ENCODE measurements around the gene IQCE.

Gene IQCE

DNA sequence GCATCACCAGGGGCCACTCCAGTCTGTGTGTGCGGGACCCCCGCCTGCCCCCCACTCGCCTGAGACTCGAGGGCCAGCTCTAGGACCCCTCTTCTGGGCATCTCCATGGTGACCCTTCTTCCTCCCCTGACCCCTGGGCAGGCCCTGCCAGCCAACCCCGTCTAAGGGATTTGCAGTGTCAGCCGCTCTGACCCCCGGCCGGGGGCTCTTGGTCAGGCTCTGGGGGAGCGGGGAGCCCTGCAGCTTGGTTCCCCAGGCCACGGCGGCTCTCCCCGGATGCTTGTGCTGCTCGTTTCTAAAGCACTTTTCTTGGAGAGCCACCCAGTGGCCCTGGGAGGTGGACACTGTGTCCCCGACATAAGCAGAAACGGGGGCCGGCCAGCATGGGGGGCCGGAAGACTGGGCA, 78.3 kb downstream of the IQCE start:
- DNase-seq: no peak

GRCh38 chr7:2637505-2638223, 78.9 kb downstream of the IQCE start:
- peak in 1 of 2 donors; percentile 60 for DNase-seq

GRCh38 chr7:2638224-2638991, 79.6 kb downstream of the IQCE start:
- no peak for DNase-seq

DNA sequence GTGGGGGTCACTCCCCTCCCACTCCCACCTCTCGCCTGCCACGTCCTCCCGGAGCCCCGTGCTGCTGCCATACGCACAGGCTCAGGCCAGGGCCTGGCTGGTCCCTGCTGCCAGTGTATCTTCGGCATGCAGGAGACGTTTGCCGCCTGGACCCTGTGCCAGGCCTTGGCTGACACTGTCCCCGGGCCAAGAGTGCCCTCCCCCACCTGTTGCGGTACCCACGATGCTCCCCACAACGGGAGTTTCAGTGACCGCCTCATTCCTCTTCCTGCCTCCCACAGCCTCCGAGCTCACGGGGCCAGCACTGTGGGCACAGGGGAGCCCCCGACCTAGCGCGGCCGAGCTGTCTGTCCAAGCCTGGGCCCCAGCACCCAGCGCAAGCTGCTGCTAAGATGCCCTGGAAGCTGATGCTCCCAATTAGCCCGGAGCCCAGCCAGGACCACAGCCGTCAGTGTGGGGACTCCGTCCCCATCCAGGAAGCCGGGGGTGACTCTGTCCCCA, 80.5 kb downstream of the IQCE start:
- DNase-seq: peak in 1 of 2 donors; percentile 26

DNA sequence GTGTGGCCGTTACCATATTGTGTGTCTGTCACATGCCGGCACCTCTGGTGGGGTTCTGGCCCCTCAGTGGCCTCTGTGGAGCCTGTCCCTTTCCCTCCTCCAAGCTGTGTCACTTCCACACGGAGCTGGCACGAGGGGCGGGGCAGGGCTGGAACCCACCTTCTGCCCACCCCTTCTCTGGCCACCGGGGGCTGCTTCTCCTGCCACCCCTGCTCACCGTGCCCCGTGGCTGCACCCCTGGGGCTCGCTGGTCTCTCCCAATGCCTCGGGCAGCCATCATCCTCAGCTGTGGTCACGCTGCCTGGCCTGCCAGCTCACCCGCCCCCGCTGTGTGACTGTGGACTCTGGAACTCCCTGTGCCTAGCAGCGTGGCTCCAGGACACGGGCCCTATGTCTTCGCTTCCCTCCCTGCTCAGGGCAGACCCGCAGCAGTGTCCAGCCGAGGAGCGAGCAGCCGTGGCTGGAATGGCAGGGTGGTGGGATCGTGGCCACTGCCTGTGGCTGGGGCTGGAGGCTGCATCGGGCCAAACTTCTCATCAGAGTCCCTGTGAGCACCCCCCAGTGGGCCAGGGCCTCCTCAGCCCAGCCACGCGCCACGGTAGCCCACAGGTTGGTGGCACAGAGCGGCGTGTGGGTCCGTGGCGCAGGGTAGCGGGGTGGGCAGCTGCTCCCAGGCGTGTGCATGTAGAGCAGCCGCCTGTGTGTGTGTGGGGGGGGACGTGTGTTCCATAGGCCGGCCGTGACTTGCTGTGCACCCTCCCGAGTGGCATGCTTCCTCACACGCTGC, 81.1 kb downstream of the IQCE start:
- no peak for DNase-seq

DNA sequence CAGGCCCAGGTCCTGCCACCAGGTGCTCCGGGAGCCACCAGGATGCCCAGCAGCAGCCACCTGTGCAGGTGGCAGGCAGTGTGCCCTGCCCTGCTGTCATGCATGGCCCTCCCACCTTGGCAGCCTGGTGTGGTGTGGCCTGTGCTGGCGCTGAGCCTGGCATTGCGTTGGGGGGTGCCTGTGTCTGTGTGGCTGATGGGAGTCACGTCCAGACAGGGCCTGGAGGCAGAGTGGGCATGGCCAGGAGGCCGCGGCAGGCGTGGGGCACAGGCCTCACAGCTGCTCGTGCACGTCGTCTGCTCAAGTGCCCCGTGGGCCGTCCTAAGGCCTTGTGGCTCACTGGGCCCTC, 81.7 kb downstream of the IQCE start:
- no peak for DNase-seq

DNA sequence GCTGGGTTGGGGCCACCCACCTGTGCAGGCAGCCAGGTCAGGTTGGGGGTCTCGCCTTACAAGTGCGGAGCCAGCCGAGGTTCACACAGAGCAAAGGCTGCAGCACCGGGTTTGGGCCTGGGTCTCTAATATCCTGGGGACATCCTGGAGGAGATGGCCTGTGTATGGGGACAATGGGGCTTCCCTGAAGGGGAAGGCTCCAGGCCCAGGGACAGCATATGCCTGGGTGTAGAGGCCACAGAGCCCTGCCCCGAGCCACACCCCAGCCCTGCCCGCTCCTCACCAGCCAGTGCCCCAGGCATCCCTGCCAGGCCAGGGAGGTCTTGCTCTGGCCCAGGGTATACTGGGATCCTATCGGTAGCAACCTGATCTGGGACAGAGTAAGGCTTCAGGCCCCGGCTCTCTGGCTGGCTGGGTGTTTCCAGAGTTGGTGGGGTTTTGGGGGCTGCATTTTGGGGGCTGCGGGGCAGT, 82.1 kb downstream of the IQCE start:
- no peak for DNase-seq

DNA sequence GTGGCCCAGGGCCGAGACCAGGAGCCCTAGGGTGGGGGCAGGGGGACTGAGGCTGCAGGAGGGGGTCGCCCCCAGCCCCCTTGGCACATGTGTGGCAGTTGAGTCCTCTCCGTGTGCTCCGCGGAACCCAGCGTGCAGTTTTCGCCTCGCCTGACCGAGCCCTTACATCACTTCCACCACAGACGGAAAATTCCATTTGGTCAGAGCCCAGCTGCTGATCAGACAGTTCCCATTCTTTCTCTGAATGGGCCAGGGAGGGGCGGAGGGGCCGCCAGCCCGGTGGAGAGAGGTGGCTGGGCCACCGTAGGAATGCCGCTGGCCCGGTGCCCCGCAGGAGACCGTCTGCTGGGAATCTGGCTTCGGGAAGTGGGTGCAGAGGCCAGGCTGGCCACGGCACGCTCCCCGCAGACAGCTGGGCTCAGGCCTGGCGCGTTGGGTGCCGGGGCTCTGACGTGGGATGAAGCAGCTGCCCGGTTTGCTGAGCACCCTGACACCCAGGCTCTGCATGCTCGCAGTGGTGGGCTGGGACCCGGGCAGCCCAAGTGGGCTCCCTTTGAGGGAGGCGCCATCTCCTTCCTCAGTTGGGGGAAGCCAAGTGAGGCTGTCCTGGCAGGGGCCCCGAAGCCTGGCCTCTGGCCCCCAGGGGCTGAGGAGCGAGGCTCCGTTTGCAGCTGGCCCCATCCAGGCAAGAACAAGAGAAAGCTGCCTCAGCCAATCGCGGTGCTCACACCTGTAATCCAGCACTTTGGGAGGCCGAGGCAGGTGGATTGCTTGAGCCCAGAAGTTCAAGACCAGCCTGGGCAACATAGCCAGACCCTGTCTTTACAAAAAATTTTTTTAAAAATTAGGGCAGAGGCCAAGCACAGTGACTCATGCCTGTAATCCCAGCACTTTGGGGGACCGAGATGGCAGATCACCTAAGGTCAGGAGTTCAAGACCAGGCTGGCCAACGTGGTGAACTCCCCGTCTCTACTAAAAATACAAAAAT, 82.9 kb downstream of the IQCE start:
- DNase-seq: peak; percentile 64 to 84

GRCh38 chr7:2643386-2644219, 84.8 kb downstream of the IQCE start:
- DNase-seq: no peak

DNA sequence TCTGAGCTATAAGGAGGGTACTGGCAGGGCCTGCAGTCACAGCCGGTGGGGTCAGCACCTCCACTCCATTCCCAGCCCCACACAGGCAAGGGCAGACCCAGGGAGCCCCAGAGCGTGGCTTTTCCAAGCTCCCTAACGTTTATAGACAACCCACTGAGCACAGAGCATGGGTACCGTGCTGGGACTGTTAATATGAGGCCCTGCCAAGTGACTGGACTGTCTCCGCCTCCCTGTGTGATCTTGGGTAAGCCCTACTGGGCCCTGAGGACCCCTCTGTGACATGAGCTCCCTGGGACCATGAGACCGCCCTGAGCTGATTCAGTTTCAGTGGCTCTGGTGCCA, 85.4 kb downstream of the IQCE start:
- no peak for DNase-seq

DNA sequence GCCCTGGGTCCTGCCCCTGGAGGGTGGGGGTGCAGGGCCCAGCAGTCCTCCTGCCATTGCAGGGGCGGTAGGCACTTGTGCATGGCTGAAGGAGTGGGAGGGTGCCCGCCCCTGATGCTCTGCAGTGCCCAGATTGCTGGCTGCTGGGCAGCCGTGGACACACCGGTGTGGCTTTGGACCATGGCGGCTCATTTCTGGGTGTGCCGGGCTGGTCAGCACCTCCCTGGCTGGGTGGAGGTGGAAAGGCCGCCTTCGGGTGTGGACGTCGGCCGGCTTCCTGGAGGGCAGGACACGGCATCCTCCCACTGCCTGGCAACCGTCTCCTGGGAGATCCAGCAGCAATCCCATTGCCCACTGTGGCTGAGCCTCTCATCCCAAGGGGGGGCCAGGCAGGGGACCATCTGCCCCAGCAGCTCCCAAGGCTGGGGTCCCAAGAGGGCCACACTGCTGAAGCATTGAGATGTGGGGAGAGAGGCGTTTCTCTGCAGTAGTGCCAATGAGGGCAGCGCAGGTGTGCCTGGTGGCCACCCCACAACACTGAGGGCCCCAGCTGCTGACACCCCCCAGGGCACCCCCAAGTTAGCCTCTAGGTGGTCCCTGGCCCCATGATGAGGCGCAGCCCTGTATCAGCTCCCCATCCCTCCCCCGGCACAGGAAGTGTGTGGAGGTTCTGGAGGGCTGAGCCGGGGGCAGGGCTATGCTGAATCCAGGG, 85.9 kb downstream of the IQCE start:
- no peak for DNase-seq

- DNase-seq: no peak
Measured at GRCh38 chr7:2645274-2645868, 86.6 kb downstream of the IQCE start.

- DNase-seq: no peak
Measured at GRCh38 chr7:2646336-2646679, 87.5 kb downstream of the IQCE start.

GRCh38 chr7:2646680-2647571, 88.1 kb downstream of the IQCE start:
- DNase-seq: no peak

DNA sequence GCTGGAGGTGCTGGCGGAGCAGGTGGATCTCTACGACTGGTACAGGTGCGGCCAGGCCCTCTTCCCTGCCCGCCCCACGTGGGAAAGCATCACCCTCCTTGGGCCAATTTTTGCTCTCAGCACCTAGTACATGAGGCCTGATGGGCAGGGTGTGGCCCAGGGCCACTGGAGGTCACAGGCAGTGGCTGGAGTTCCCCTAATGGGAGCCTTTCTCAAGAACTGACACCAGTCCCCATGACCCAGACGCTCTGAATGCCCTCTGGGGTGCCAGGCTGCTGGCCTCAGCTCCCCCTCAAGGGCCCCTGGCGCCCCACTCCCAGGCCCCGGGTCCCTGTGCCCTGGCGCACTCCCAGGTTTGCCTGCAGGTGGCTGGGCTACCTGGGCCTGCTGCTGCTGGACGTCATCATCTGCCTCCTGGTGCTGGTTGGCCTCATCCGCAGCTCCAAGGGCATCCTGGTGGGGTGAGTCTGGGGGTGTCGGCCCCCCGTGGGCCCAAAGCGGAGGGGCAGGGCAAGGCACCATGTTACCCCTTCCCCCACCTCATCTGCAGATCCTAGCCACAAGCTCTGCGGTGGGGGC, 88.9 kb downstream of the IQCE start:
- no peak for DNase-seq

DNA sequence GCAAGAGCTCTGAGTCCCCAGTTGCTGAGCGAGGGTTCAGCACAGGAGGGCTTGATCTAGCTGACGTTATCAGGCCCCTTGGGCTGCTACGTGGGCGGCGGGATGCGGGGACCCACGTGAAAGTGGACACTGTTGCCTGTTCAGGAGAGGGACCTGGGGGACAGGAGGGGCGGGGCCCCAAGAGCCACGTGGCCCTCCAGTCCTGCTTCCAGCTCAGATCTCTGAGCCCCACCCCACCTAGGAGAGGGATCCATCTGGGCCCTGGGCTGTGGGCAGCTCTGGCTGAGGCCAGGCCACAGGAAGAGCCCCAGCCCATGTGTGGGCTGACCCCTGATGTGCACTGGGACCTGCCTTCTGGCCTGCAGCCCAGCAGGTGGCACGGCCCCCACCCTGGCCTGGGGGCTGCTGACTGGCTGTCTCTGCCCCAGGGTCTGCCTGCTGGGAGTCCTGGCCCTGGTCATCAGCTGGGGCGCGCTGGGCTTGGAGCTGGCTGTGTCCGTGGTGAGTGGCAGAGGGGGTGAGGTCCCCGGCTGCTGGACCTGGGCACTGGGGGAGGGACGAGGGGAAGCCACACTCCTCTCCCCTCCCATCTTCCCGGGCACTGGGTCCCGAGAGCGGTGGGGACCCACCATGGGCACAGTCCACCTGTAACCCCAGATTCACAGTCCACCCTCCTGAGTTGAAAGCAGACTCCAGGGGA, 90.5 kb downstream of the IQCE start:
- DNase-seq: no peak

DNA sequence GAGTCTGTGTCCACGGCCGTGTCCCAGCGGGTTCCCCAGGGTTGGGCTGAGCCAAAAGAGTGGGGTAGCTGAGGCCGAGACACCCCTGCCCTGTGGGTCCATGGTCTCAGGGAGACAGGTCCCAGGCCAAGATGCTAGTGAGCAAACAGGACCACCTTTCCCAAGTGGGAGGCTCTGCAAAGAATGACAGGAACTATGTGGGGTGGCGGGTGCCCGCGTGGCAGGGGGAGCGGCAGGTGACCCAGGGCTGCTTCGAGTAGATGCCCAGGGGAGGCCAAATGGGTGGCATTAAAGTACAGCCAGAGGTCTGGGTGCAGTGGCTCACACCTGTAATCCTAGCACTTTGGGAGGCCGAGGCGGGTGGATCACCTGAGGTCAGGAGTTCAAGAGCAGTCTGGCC, 91.2 kb downstream of the IQCE start:
- DNase-seq: no peak

DNA sequence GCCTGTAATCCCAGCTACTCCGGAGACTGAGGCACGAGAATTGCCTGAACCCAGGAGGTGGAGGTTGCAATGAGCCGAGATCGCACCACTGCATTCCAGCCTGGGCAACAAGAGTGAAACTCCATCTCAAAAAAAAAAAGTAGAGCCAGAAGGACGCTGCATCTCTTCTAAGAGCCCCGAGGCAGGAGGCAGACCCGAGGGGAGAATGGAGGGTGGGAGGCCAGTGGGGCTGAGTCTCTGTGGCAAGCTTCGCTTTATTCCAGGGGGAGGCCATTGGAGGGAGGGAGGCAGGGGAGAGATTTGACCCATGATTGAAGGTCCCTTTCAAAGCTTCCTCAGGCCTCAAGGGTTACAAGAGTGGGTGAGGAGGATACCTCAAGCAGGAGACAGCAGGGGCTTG, 91.7 kb downstream of the IQCE start:
- DNase-seq: no peak
